PFSK-1 (cell line): ENCODE data around the gene GTF3C2.

Experiments used
- FOXP2 ChIP-seq: optimal IDR thresholded peaks from 2 replicates; pipeline ENCODE3; 2011; ENCODE audit warnings: borderline replicate concordance, control low read depth, inconsistent platforms; ENCODE audit not compliant: insufficient read depth; ENCODE audit errors: extremely low read length, extremely low read depth
- POLR2AphosphoS5 ChIP-seq: IDR thresholded peaks from 2 replicates; pipeline ENCODE4 v1.6.1; 2012; ENCODE audit warnings: low read depth, mild to moderate bottlenecking, control low read depth, low read length, moderate library complexity
- SIN3A ChIP-seq: IDR thresholded peaks from 2 replicates; pipeline ENCODE4 v1.6.1; 2012; ENCODE audit warnings: mild to moderate bottlenecking, low read length, moderate library complexity, borderline replicate concordance; ENCODE audit not compliant: insufficient read depth
- TAF1 ChIP-seq: IDR thresholded peaks from 2 replicates; pipeline ENCODE4 v1.6.1; 2012; ENCODE audit warnings: low read length, control low read depth, borderline replicate concordance; ENCODE audit not compliant: insufficient read depth
- TF ChIP-seq, protein P1 (sequence below), 2 experiments: IDR thresholded peaks; 2 replicates each; pipeline versions ENCODE4 v1.6.1 to v1.8.0; 2011 to 2012; ENCODE audit warnings: low read depth in 2 of 2, low read length in 2 of 2, control low read depth in 1 of 2, inconsistent platforms in 1 of 2, mild to moderate bottlenecking in 1 of 2, moderate library complexity in 1 of 2; ENCODE audit not compliant: insufficient read depth in 1 of 2

DNA sequence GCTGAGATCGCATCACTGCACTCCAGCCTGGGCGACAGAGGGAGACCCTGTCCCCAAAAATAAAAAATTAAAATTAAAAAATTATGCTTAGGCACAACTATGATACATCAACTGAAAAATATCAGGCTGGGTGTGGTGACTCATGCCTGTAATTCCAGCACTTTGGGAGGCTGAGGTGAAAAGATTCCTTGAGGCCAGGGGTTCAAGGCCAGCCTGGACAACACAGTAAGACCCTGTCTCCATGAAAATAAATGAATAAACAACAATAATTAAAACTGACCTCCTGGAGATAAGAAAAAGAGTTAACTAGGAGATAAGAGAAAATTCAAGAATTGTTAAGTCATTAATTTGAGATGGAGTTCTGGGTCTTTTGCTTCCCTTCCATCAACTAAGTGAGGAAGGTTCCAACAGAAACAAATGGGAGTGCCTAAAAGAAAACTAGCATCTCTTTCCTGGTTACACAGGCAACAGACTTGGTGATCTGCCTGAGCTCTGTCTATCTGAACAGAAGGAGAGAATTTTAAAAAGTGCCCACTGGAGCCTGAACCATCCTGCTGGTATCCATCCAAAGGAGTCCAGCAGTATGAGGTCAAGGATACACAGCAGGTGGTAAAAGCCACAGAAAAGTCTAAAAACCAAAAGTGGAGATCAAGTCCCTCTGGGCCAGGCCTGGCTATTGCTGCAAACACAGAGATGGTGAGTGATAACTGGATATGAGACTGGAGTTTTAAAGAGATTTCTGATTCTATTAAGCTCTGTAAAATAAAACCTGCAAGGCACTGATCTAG lies 44.0 kb upstream of the GTF3C2 start:
- no peak for TF ChIP-seq POLR2AphosphoS5
- TF ChIP-seq, protein P1, sequence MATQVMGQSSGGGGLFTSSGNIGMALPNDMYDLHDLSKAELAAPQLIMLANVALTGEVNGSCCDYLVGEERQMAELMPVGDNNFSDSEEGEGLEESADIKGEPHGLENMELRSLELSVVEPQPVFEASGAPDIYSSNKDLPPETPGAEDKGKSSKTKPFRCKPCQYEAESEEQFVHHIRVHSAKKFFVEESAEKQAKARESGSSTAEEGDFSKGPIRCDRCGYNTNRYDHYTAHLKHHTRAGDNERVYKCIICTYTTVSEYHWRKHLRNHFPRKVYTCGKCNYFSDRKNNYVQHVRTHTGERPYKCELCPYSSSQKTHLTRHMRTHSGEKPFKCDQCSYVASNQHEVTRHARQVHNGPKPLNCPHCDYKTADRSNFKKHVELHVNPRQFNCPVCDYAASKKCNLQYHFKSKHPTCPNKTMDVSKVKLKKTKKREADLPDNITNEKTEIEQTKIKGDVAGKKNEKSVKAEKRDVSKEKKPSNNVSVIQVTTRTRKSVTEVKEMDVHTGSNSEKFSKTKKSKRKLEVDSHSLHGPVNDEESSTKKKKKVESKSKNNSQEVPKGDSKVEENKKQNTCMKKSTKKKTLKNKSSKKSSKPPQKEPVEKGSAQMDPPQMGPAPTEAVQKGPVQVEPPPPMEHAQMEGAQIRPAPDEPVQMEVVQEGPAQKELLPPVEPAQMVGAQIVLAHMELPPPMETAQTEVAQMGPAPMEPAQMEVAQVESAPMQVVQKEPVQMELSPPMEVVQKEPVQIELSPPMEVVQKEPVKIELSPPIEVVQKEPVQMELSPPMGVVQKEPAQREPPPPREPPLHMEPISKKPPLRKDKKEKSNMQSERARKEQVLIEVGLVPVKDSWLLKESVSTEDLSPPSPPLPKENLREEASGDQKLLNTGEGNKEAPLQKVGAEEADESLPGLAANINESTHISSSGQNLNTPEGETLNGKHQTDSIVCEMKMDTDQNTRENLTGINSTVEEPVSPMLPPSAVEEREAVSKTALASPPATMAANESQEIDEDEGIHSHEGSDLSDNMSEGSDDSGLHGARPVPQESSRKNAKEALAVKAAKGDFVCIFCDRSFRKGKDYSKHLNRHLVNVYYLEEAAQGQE (IDR thresholded peaks at IDR 0.05; ENCODE audit: insufficient read depth in 1 of 2, low read depth in 2 of 2, low read length in 2 of 2): no peak
- TF ChIP-seq TAF1: no peak
- no peak for TF ChIP-seq FOXP2
- TF ChIP-seq SIN3A: no peak
